Gastroesophageal sphincter (tissue), 4 donors: ENCODE data around the gene MARS1. TPM values are rescaled to one million over a fixed set of nuclear protein-coding genes. Genes with fewer than 3 reads are reported as not detected.

Source experiments
- ATAC-seq: fragments of 150-250 bp; one replicate; pipeline ENCODE4 v1.9.1; 2016; ENCODE audit warnings: mild to moderate bottlenecking, moderate library complexity
- H3K27ac ChIP-seq, 4 donors: fragments of 200-600 bp; sonication (generic) in 3 of 4; 1 replicate in 3 of 4; 2 replicates in 1 of 4; pipeline ENCODE4 v1.5.1; 2016 to 2019
- H3K27me3 ChIP-seq: fragments of 200-600 bp; sonication (generic); one replicate; pipeline ENCODE4 v1.5.1; 2019
- H3K36me3 ChIP-seq, 2 donors: fragments of 200-600 bp; sonication (generic); one replicate each; pipeline ENCODE4 v1.5.1; 2019; ENCODE audit warnings: control low read depth in 1 of 2
- H3K4me1 ChIP-seq, 3 donors: fragments of 200-600 bp; sonication (generic); 1 replicate in 2 of 3; 2 replicates in 1 of 3; pipeline ENCODE4 v1.5.1; 2016 to 2019; ENCODE audit warnings: control low read depth in 2 of 3
- H3K4me3 ChIP-seq, 2 donors: fragments of 200-600 bp; sonication (generic); one replicate each; pipeline ENCODE4 v1.5.1; 2019; ENCODE audit warnings: mild to moderate bottlenecking in 1 of 2, moderate library complexity in 1 of 2
- H3K9me3 ChIP-seq, 3 donors: fragments of 200-600 bp; sonication (generic); one replicate each; pipeline ENCODE4 v1.5.1; 2017 to 2019; ENCODE audit warnings: control low read depth in 2 of 3
- EP300 ChIP-seq: sonication (generic); formaldehyde crosslinking; IDR thresholded peaks from one replicate; pipeline ENCODE4 v1.6.1; 2017; ENCODE audit warnings: antibody characterized with exemption, mild to moderate bottlenecking
- POLR2A ChIP-seq, 2 donors: fragments of 450-650 bp; IDR thresholded peaks; one replicate each; pipeline ENCODE4 v1.6.1; 2017; ENCODE audit warnings: antibody characterized with exemption in 2 of 2, mild to moderate bottlenecking in 2 of 2, moderate library complexity in 1 of 2
- POLR2AphosphoS5 ChIP-seq: sonication (generic); formaldehyde crosslinking; IDR thresholded peaks from one replicate; pipeline ENCODE4 v1.6.1; 2017; ENCODE audit warnings: antibody characterized with exemption
- WGBS, 2 donors: methylation state at CpG; one replicate each; pipeline ENCODE4 v1.1.5; 2018; ENCODE audit warnings: low coverage in 1 of 2; 5-methylcytosine and 5-hydroxymethylcytosine counted together
- total RNA-seq, 4 donors: library from RNA; depleted of rRNA; stranded (reverse); fragments of >200 nt; gene quantifications; one replicate each; pipeline ENCODE4 v1.1.0, GENCODE V29; 2016
- TF ChIP-seq, protein P1 (sequence below), 4 experiments: fragments of 200-600 bp in 2 of 4; fragments of 450-650 bp in 2 of 4; sonication (generic) in 1 of 4; IDR thresholded peaks; one replicate each; pipeline ENCODE4 v1.5.1; 2017 to 2019; ENCODE audit warnings: antibody characterized with exemption in 4 of 4, mild to moderate bottlenecking in 2 of 4, moderate library complexity in 2 of 4

The MARS1 gene
- total RNA-seq, 4 donors from 2014 or later: 67.4 to 209 (median 81.7) TPM

DNA sequence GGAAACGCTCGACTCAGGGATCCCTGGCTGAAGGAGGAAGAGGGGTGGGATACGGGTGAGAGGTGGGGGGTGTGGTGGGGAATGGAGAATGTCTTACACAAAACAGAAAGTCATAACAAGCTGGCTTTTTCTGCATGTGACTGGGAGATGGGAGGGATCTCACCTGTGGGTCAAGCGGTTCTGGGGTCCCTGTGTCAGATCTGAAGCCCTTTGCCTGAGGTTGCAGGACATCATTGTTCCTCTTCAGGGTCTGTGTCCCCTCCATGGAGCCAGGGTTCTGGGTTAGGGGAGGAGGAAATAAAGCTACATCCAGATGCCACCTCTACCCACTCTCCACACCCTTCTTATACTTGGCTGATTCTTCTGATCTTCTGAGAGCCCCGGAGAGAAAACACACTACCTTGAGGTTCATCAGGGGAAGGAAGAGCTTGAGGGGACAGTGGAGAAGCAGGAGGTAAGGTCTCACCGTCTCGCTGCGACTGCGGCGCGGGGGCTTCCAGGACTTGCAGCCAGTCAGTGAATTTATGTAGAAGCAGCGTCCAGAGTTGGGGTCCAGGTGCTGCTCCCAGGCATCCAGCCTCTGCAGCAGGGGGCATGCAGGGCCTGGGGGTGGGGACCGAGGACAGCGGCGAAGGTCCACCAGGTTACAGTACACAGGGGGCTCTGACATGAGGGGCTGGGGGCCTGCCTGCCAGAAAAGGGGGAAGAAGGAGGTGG lies 10.7 kb upstream of the MARS1 start:
- 67% methylated on average over 5 of the region's 15 CpGs; no CpG with 5 or more reads in 1 of the 2 donors for WGBS, 2 donors
- ATAC-seq: no peak
- Histone ChIP-seq H3K4me3 (peak overlapping the region in 1 of 2 donors; percentile 48), H3K27me3 (peaks cover 98% of the 10 kb centered on the region), H3K4me1 (peaks cover 0 to 17% (median 7%) of the 10 kb centered on the region in 3 donors), H3K27ac (peak overlapping the region in 3 of 4 donors; percentile 31 to 54 (median 50)), H3K9me3 (no peaks in the 10 kb centered on the region), H3K36me3 (no peaks in the 10 kb centered on the region)
- TF ChIP-seq POLR2A (IDR thresholded peaks at IDR 0.05): no peak
- TF ChIP-seq EP300: no peak
- TF ChIP-seq, protein P1, sequence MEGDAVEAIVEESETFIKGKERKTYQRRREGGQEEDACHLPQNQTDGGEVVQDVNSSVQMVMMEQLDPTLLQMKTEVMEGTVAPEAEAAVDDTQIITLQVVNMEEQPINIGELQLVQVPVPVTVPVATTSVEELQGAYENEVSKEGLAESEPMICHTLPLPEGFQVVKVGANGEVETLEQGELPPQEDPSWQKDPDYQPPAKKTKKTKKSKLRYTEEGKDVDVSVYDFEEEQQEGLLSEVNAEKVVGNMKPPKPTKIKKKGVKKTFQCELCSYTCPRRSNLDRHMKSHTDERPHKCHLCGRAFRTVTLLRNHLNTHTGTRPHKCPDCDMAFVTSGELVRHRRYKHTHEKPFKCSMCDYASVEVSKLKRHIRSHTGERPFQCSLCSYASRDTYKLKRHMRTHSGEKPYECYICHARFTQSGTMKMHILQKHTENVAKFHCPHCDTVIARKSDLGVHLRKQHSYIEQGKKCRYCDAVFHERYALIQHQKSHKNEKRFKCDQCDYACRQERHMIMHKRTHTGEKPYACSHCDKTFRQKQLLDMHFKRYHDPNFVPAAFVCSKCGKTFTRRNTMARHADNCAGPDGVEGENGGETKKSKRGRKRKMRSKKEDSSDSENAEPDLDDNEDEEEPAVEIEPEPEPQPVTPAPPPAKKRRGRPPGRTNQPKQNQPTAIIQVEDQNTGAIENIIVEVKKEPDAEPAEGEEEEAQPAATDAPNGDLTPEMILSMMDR (IDR thresholded peaks at IDR 0.05): no peak
- no peak for TF ChIP-seq POLR2AphosphoS5

DNA sequence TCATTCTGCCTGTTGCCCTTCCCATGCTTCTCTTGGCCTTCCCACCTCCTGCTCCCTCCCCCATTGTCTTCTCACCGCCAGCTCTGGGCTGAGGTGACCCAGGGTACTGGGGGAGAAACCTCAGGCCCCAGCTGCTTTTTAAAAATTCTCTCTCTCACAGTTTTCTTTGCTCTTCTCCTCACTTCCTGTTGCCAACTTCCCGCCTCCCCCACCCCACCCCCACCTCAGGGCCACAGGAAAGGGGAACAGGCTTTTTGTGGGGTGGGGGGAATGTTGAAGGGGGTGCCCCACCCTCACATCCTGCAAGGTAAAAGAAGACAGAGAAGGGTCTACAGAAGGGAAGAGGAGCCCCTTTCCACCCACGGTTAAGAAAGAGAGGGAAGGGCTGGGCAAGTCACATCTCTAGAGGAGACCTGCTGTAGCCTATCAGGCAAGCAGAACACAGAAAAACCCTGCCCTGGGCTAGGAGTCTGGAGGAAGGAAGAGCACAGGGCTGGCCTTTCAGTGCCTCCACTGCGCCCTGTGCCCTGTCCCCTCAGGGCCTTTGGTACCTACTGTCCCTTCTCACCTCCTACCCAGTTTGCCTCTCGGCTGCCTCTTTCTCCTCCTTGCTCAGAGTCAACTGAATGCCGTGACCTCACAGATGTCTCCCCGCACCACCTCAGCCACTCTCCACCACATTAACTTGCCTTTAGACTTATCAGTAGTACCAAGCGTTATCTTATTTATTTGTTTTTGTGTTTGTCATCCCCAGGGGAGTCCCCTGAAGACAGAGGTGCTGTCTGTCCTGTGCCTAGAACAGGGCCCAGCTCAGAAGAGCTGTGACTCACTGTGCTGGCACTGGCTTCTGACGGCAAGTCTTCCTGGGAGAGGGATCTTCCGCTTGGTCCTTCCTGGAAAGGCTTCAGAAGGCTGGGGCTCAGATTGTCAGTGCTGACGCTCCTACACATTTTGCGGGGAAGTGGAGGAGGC lies 9.9 kb upstream of the MARS1 start:
- peaks cover 97% of the 10 kb centered on the region for H3K27me3 ChIP-seq
- WGBS, 2 donors: 51 to 62% methylated on average over 4 to 7 of the region's 12 CpGs

DNA sequence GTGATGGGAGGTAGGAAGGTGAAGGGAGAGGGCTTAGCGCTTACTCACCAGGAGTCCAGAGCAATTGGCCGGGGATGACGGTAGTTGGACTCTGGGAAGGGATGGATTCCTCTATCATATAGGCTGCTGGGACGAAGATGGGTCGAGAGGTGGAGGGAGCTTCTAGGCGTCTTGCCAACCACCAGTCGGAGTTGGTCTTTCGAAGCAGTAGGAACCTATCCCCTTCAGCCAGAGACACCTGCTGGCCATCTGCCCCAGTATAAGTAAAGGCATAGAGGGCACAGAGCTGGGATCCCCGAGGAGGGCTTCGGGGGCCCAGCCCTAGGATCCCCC lies 8.9 kb upstream of the MARS1 start:
- no peaks in the 10 kb centered on the region for H3K36me3 ChIP-seq
- no peaks in the 10 kb centered on the region for H3K9me3 ChIP-seq
- no peak overlapping the region for H3K4me3 ChIP-seq
- 83 to 89% methylated on average over 5 of the region's 10 CpGs for WGBS, 2 donors
- no peak for TF ChIP-seq POLR2AphosphoS5
- TF ChIP-seq, protein P1 (IDR thresholded peaks at IDR 0.05): no peak
- no peak for TF ChIP-seq EP300
- ATAC-seq: no peak
- peaks cover 0 to 17% (median 7%) of the 10 kb centered on the region in 3 donors for H3K4me1 ChIP-seq
- H3K27me3 ChIP-seq: peaks cover 87% of the 10 kb centered on the region
- peak overlapping the region in 3 of 4 donors; percentile 43 to 54 (median 50) for H3K27ac ChIP-seq

More for the DNA sequence above, 9.9 kb upstream of the MARS1 start:
- TF ChIP-seq, protein P1 (IDR thresholded peaks at IDR 0.05): no peak
- TF ChIP-seq EP300 (no peak), POLR2AphosphoS5 (no peak), POLR2A (IDR thresholded peaks at IDR 0.05) (no peak)
- ATAC-seq: no peak
- peak overlapping the region in 3 of 4 donors; percentile 31 to 54 (median 50) for H3K27ac ChIP-seq
- no peaks in the 10 kb centered on the region for H3K9me3 ChIP-seq
- peaks cover 0 to 17% (median 7%) of the 10 kb centered on the region in 3 donors for H3K4me1 ChIP-seq
- H3K4me3 ChIP-seq: peak overlapping the region in 1 of 2 donors; percentile 48
- no peaks in the 10 kb centered on the region for H3K36me3 ChIP-seq

DNA sequence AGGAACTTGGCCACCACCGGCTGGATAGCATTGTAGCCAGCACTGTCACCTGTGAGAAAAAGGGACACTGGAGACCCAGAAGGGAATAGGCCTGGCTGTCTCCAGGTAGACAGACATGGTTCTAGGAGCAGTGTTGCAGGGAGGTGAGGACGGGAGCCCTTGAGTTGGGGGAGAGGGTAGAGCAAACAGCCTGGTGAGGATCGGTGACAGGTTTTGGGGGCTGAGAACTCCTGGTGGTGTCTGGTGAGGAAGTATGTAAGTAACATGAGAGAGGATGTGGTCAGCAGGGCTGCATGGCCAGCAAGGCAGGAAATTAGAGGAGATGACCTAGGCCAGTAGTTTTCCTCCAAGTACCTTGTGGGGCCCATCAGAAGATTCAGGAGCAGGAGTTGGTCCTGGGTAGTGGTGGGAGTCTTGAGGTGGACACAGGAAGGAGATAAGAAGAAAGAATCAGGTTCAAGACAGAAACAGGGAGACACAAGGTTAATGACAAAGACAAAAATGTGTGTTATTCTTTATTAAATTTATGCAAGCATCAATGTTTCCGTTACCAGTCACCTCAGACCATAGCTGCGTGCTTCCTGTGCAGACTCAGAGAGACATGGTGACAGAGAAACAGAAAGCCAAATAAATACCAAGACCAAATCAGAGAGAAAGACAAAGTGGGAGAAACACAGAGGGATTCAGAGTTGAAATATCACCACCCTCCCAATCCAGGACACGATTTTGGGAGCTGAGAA lies 8.3 kb upstream of the MARS1 start, which contains the start of gene ARHGAP9:
ARHGAP9 (minus strand) TSS at position 491 of the 740 bp plus-strand sequence; CDS start at position 31, 460 bp downstream.
- Histone ChIP-seq H3K27me3 (peaks cover 82% of the 10 kb centered on the region), H3K27ac (peak within 1 kb of the TSS in 3 of 4 donors; percentile 43 to 54 (median 50)), H3K4me3 (no peak within 1 kb of the TSS), H3K36me3 (no peaks in the 10 kb centered on the region), H3K4me1 (peaks cover 0 to 17% (median 7%) of the 10 kb centered on the region in 3 donors), H3K9me3 (no peaks in the 10 kb centered on the region)
- TF ChIP-seq POLR2AphosphoS5: no peak
- no peak for ATAC-seq
- 59 to 61% methylated on average over 5 of the region's 6 CpGs for WGBS, 2 donors

DNA sequence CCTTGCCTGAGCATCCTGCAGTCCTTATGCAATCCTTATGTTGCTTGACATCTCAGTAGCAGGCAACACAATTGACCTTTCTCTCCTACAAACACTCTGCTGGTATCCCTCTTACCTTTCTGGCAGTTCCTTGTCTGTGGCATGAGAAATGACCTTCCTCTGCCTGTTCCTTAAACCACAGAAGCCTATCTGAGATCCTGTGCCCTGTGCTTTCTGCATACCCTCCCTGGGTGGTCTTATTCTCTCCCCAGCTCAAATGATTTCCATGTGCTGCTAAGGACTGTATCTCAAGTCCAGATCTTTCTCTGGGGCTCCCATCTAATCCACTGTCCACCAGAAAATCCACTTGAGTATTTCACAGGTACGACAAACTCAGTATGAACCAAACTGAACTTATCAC lies 6.2 kb upstream of the MARS1 start:
- H3K36me3 ChIP-seq: no peaks in the 10 kb centered on the region
- ATAC-seq: no peak
- 44% methylated on average over 1 of the region's 1 CpG; no CpG with 5 or more reads in 1 of the 2 donors for WGBS, 2 donors
- H3K4me3 ChIP-seq: no peak overlapping the region
- H3K27ac ChIP-seq: no peak overlapping the region
- no peaks in the 10 kb centered on the region for H3K4me1 ChIP-seq
- TF ChIP-seq, protein P1 (IDR thresholded peaks at IDR 0.05): no peak
- no peaks in the 10 kb centered on the region for H3K9me3 ChIP-seq
- peaks cover 65% of the 10 kb centered on the region for H3K27me3 ChIP-seq
